Measurements from ENCODE around the gene UGGT2.

The UGGT2 gene

DNA sequence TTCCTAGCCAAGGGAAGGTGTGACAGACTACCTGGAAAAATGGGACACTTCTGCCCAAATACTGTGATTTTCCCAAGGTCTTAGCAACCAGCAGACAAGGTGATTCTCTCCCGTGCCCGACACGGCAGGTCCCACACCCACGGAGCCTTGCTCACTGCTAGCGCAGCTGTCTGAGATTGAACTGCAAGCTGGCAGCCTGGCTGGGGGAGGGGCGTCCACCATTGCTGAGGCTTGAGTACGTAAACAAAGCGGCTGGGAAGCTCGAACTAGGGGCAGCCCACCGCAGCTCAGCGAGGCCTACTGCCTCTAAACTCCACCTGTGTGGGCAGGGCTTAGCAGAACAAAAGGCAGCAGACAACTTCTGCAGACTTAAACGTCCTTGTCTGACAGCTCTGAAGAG is 146.2 kb downstream of the UGGT2 start:
- no peak for DNase-seq
- H3K27ac ChIP-seq (ENCODE audit: insufficient read depth, low read length, poor library complexity, severe bottlenecking) = no peak overlapping the region
- H3K27me3 ChIP-seq (replicated peaks; ENCODE audit: control insufficient read depth, insufficient read depth, low read length, poor library complexity, severe bottlenecking) = no peaks in the 10 kb centered on the region
- no peaks in the 10 kb centered on the region for H3K9me3 ChIP-seq (ENCODE audit: control insufficient read depth, low read length)
- no peaks in the 10 kb centered on the region for H3K36me3 ChIP-seq (ENCODE audit: control insufficient read depth, insufficient read depth, low read length)
- H3K4me1 ChIP-seq (ENCODE audit: control insufficient read depth, insufficient read depth, low read length, poor library complexity, severe bottlenecking) = no peaks in the 10 kb centered on the region
- H3K4me3 ChIP-seq (ENCODE audit: insufficient read depth, low read depth, low read length, poor library complexity, severe bottlenecking) = no peak overlapping the region

DNA sequence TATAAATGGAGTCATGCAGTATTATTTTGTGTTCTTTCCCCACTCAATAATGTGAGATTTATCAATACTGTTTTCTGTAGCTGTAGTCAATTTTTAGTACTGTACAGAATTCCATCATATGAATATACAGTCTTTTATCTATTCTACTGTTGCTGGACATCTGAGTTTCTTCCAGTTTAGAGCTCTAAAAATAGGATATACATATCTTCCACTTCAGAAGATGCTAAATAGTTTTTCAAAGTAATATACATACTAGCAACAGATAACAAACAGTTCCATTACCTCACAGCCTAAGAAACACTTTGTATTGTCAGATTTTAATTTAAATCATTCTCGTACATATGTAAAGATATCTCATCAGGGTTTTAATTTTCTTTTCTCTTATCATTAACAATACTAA is 149.6 kb downstream of the UGGT2 start:
- no peak for DNase-seq
- Histone ChIP-seq H3K4me3 (ENCODE audit: insufficient read depth, low read depth, low read length, poor library complexity, severe bottlenecking) (no peak overlapping the region), H3K27ac (ENCODE audit: insufficient read depth, low read length, poor library complexity, severe bottlenecking) (no peak overlapping the region), H3K9me3 (ENCODE audit: control insufficient read depth, low read length) (no peaks in the 10 kb centered on the region), H3K4me1 (ENCODE audit: control insufficient read depth, insufficient read depth, low read length, poor library complexity, severe bottlenecking) (no peaks in the 10 kb centered on the region), H3K27me3 (replicated peaks; ENCODE audit: control insufficient read depth, insufficient read depth, low read length, poor library complexity, severe bottlenecking) (no peaks in the 10 kb centered on the region), H3K36me3 (ENCODE audit: control insufficient read depth, insufficient read depth, low read length) (no peaks in the 10 kb centered on the region)

DNA sequence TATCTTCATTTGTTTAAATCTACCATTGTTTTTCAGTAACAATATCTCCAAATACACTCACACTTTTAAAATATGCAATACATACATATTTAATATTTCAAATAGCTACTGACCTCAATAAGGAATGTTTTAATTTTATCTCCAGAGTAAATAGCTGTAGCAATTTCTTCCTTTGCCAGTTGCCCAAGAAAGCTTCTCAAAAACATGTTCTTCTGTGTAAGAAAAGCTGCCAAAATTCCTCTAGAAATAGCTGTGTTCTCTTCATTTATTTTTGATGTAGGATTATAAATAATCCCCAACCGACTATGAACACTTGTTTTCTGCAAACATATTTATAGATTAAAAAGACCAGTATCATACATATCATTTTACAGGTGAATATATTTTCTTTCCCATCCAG is 150.5 kb downstream of the UGGT2 start:
- Histone ChIP-seq H3K27ac (ENCODE audit: insufficient read depth, low read length, poor library complexity, severe bottlenecking) (no peak overlapping the region), H3K4me1 (ENCODE audit: control insufficient read depth, insufficient read depth, low read length, poor library complexity, severe bottlenecking) (no peaks in the 10 kb centered on the region), H3K27me3 (replicated peaks; ENCODE audit: control insufficient read depth, insufficient read depth, low read length, poor library complexity, severe bottlenecking) (no peaks in the 10 kb centered on the region), H3K9me3 (ENCODE audit: control insufficient read depth, low read length) (no peaks in the 10 kb centered on the region), H3K36me3 (ENCODE audit: control insufficient read depth, insufficient read depth, low read length) (no peaks in the 10 kb centered on the region), H3K4me3 (ENCODE audit: insufficient read depth, low read depth, low read length, poor library complexity, severe bottlenecking) (no peak overlapping the region)
- DNase-seq = no peak

DNA sequence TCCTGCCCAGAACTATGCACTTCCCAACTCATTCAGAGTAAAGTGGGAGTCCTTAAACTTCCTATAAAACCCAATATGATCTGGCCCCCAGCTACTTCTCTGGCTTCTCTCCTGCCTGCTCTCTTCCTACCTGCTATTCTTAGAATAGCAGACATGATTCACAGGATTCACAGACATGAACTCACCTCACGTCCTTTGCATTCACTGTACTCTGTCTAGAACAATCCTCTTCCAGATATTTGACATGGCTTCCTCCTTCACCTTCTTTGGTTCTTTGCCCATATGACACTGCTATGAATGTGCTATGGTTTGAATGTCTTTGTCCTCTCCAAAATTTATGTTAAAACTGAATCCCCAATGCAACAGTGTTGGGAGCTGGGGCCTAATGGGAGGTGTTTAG is 154.9 kb downstream of the UGGT2 start:
- no peaks in the 10 kb centered on the region for H3K36me3 ChIP-seq (ENCODE audit: control insufficient read depth, insufficient read depth, low read length)
- no peak overlapping the region for H3K4me3 ChIP-seq (ENCODE audit: insufficient read depth, low read depth, low read length, poor library complexity, severe bottlenecking)
- H3K27me3 ChIP-seq (replicated peaks; ENCODE audit: control insufficient read depth, insufficient read depth, low read length, poor library complexity, severe bottlenecking) = no peaks in the 10 kb centered on the region
- DNase-seq = no peak
- H3K27ac ChIP-seq (ENCODE audit: insufficient read depth, low read length, poor library complexity, severe bottlenecking) = no peak overlapping the region
- no peaks in the 10 kb centered on the region for H3K9me3 ChIP-seq (ENCODE audit: control insufficient read depth, low read length)
- H3K4me1 ChIP-seq (ENCODE audit: control insufficient read depth, insufficient read depth, low read length, poor library complexity, severe bottlenecking) = no peaks in the 10 kb centered on the region

DNA sequence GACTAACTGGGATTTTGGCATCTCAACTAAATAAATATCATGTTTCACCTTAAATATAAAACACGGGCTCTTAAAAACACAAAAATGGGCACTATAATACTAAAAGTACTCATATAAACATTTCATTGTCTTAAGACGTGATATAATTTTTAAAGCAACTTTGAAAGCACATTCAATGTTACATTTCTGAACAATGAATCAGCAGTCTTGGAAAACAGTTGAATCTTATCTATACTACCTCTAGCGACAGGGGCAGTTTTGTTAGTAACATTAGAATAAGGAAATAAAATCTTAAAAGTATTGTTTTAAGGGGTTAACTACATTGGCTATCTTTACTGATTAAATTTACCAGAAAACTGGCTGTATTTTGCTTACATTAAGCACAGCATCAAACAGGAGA is 156.9 kb downstream of the UGGT2 start:
- Histone ChIP-seq H3K4me1 (ENCODE audit: control insufficient read depth, insufficient read depth, low read length, poor library complexity, severe bottlenecking) (no peaks in the 10 kb centered on the region), H3K36me3 (ENCODE audit: control insufficient read depth, insufficient read depth, low read length) (no peaks in the 10 kb centered on the region), H3K27ac (ENCODE audit: insufficient read depth, low read length, poor library complexity, severe bottlenecking) (no peak overlapping the region), H3K9me3 (ENCODE audit: control insufficient read depth, low read length) (no peaks in the 10 kb centered on the region), H3K27me3 (replicated peaks; ENCODE audit: control insufficient read depth, insufficient read depth, low read length, poor library complexity, severe bottlenecking) (no peaks in the 10 kb centered on the region), H3K4me3 (ENCODE audit: insufficient read depth, low read depth, low read length, poor library complexity, severe bottlenecking) (no peak overlapping the region)
- no peak for DNase-seq

- DNase-seq = no peak
- no peaks in the 10 kb centered on the region for H3K9me3 ChIP-seq (ENCODE audit: control insufficient read depth, low read length)
Measured at GRCh38 chr13:95893861-95894260, 159.3 kb downstream of the UGGT2 start.

DNA sequence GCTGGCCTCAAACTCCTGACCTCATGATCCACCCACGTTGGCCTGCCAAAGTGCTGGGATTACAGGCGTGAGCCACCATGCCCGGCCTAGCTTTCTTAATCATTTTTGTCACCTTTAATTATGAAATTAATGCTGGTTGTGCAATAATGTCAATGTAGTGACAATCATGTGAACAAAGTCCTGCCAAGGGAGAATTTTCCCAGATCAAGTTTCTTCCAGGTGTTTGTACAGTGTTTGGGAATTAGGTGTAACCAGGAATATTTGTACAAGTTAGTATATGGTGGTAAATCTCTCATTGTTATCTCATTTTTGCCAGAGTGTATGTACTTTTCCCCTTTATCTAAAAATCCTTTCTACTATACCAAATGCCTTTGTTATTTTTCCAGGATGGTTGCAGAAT is 171.1 kb downstream of the UGGT2 start:
- no peak overlapping the region for H3K4me3 ChIP-seq (ENCODE audit: insufficient read depth, low read depth, low read length, poor library complexity, severe bottlenecking)
- DNase-seq = no peak
- H3K36me3 ChIP-seq (ENCODE audit: control insufficient read depth, insufficient read depth, low read length) = no peaks in the 10 kb centered on the region
- no peak overlapping the region for H3K27ac ChIP-seq (ENCODE audit: insufficient read depth, low read length, poor library complexity, severe bottlenecking)
- H3K4me1 ChIP-seq (ENCODE audit: control insufficient read depth, insufficient read depth, low read length, poor library complexity, severe bottlenecking) = no peaks in the 10 kb centered on the region
- H3K27me3 ChIP-seq (replicated peaks; ENCODE audit: control insufficient read depth, insufficient read depth, low read length, poor library complexity, severe bottlenecking) = no peaks in the 10 kb centered on the region
- no peaks in the 10 kb centered on the region for H3K9me3 ChIP-seq (ENCODE audit: control insufficient read depth, low read length)

More at GRCh38 chr13:95893861-95894260, 159.3 kb downstream of the UGGT2 start:
- no peak overlapping the region for H3K27ac ChIP-seq (ENCODE audit: insufficient read depth, low read length, poor library complexity, severe bottlenecking)
- H3K4me1 ChIP-seq (ENCODE audit: control insufficient read depth, insufficient read depth, low read length, poor library complexity, severe bottlenecking) = no peaks in the 10 kb centered on the region
- H3K27me3 ChIP-seq (replicated peaks; ENCODE audit: control insufficient read depth, insufficient read depth, low read length, poor library complexity, severe bottlenecking) = no peaks in the 10 kb centered on the region
- H3K36me3 ChIP-seq (ENCODE audit: control insufficient read depth, insufficient read depth, low read length) = no peaks in the 10 kb centered on the region
- no peak overlapping the region for H3K4me3 ChIP-seq (ENCODE audit: insufficient read depth, low read depth, low read length, poor library complexity, severe bottlenecking)

DNA sequence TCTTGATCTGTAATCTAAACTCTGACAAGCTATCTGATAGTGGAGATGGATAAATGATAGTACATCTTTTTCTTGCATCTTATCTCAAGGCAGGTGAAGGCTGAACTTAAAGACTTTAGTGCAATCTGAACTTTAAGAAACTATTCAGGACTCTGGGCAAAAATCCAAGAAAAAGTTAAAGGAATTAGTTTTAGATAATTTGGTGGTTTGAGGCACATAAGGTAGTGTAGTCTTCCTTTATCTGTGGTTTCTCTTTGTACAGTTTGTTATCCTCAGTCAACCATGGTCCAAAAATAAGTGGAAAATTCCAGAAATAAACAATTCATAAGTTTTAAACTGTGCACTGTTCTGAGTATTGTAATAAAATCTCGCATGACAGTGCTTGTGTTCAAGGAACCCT is 172.9 kb downstream of the UGGT2 start:
- no peaks in the 10 kb centered on the region for H3K9me3 ChIP-seq (ENCODE audit: control insufficient read depth, low read length)
- no peak for DNase-seq
- no peak overlapping the region for H3K4me3 ChIP-seq (ENCODE audit: insufficient read depth, low read depth, low read length, poor library complexity, severe bottlenecking)
- H3K27me3 ChIP-seq (replicated peaks; ENCODE audit: control insufficient read depth, insufficient read depth, low read length, poor library complexity, severe bottlenecking) = no peaks in the 10 kb centered on the region
- no peak overlapping the region for H3K27ac ChIP-seq (ENCODE audit: insufficient read depth, low read length, poor library complexity, severe bottlenecking)
- H3K4me1 ChIP-seq (ENCODE audit: control insufficient read depth, insufficient read depth, low read length, poor library complexity, severe bottlenecking) = no peaks in the 10 kb centered on the region
- H3K36me3 ChIP-seq (ENCODE audit: control insufficient read depth, insufficient read depth, low read length) = no peaks in the 10 kb centered on the region

DNA sequence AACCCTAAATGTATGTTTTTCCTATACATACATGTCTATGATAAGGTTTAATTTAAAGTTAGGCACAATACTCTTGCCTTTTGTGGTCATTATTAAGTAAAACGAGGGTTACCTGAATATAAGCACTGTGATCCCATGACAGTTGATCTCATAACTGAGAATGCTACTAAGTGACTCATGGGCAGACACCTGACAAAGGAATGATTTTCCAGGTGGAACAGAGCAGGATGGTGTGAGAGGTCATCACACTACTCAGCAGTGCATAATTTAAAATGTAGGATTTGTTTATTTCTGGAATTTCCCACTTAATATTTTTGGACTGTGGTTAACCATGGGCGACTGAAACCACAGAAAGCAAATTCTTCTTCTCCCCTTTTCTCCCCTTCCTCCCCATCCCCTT is 178.9 kb downstream of the UGGT2 start:
- Histone ChIP-seq H3K27ac (ENCODE audit: insufficient read depth, low read length, poor library complexity, severe bottlenecking) (no peak overlapping the region), H3K4me3 (ENCODE audit: insufficient read depth, low read depth, low read length, poor library complexity, severe bottlenecking) (no peak overlapping the region), H3K4me1 (ENCODE audit: control insufficient read depth, insufficient read depth, low read length, poor library complexity, severe bottlenecking) (no peaks in the 10 kb centered on the region), H3K27me3 (replicated peaks; ENCODE audit: control insufficient read depth, insufficient read depth, low read length, poor library complexity, severe bottlenecking) (no peaks in the 10 kb centered on the region), H3K9me3 (ENCODE audit: control insufficient read depth, low read length) (no peaks in the 10 kb centered on the region), H3K36me3 (ENCODE audit: control insufficient read depth, insufficient read depth, low read length) (no peaks in the 10 kb centered on the region)
- DNase-seq = no peak

DNA sequence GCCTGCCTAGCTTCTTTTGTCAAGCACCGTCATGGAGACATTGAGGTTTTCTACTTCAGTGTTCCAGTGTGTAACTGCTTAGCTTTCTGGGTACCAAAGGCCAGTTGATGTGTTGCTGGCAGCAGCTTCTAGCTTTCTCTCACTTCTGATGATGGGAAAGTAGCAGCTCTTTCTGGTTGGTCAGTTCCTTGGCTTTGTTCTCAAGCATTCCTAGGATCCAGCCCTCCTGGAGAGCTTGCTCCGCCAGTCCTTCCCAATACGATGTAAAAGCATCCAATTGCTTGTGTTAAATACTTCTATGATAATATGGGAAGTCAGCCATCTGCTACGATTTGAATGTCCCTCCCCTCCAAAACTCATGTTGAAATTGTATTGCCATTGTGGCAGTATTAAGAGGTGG is 182.8 kb downstream of the UGGT2 start:
- Histone ChIP-seq H3K4me3 (ENCODE audit: insufficient read depth, low read depth, low read length, poor library complexity, severe bottlenecking) (no peak overlapping the region), H3K27me3 (replicated peaks; ENCODE audit: control insufficient read depth, insufficient read depth, low read length, poor library complexity, severe bottlenecking) (no peaks in the 10 kb centered on the region), H3K36me3 (ENCODE audit: control insufficient read depth, insufficient read depth, low read length) (no peaks in the 10 kb centered on the region), H3K27ac (ENCODE audit: insufficient read depth, low read length, poor library complexity, severe bottlenecking) (no peak overlapping the region), H3K9me3 (ENCODE audit: control insufficient read depth, low read length) (no peaks in the 10 kb centered on the region), H3K4me1 (ENCODE audit: control insufficient read depth, insufficient read depth, low read length, poor library complexity, severe bottlenecking) (no peaks in the 10 kb centered on the region)
- no peak for DNase-seq

DNA sequence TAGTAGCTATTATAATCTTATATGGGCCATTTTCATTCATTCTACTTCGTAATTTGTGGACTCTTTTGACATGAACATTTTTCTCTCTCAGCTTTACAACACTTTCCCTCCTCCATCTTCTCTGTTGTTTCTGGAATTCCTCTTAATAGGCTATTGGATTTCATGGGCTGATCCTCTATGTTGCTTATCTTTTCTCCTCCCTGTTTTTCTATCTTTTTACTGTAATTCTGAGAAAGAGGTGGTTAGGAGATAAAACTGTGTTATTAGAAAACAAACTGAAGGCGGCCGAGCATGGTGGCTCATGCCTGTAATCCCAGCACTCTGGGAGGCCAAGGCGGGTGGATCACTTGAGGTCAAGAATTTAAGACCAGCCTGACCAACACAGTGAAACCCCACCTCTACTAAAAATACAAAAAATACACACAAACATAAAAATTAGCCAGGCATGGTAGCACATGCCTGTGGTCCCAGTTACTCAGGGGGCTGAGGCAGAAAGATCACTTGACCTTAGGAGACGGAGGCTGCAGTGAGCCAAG is 188.1 kb downstream of the UGGT2 start:
- no peak for DNase-seq

More for the DNA sequence above, 188.1 kb downstream of the UGGT2 start:
- no peak overlapping the region for H3K27ac ChIP-seq (ENCODE audit: insufficient read depth, low read length, poor library complexity, severe bottlenecking)
- no peaks in the 10 kb centered on the region for H3K27me3 ChIP-seq (replicated peaks; ENCODE audit: control insufficient read depth, insufficient read depth, low read length, poor library complexity, severe bottlenecking)
- no peaks in the 10 kb centered on the region for H3K36me3 ChIP-seq (ENCODE audit: control insufficient read depth, insufficient read depth, low read length)
- H3K4me3 ChIP-seq (ENCODE audit: insufficient read depth, low read depth, low read length, poor library complexity, severe bottlenecking) = no peak overlapping the region
- H3K4me1 ChIP-seq (ENCODE audit: control insufficient read depth, insufficient read depth, low read length, poor library complexity, severe bottlenecking) = no peaks in the 10 kb centered on the region
- no peaks in the 10 kb centered on the region for H3K9me3 ChIP-seq (ENCODE audit: control insufficient read depth, low read length)

Measured in effector memory CD4-positive, alpha-beta T cell (primary cell).